Parathyroid adenoma (tissue), 2 donors: Measurements from ENCODE around the gene FOSL2.

Source experiments
- H2AFZ ChIP-seq: fragments of 300-600 bp; sonication (generic); one replicate; pipeline ENCODE4 v1.7.0; 2017; ENCODE audit warnings: antibody characterized with exemption, mild to moderate bottlenecking
- H3K27ac ChIP-seq: fragments of 300-600 bp; sonication (generic); one replicate; pipeline ENCODE4 v1.7.0; 2017
- H3K27me3 ChIP-seq: fragments of 300-600 bp; sonication (generic); one replicate; pipeline ENCODE4 v1.7.0; 2017; ENCODE audit warnings: low read length; ENCODE audit not compliant: control insufficient read depth, insufficient read depth
- H3K36me3 ChIP-seq: fragments of 300-600 bp; sonication (generic); one replicate; pipeline ENCODE4 v1.7.0; 2017; ENCODE audit warnings: low read length; ENCODE audit not compliant: control insufficient read depth, insufficient read depth
- H3K4me1 ChIP-seq: fragments of 300-600 bp; sonication (generic); one replicate; pipeline ENCODE4 v1.7.0; 2017; ENCODE audit warnings: control low read depth
- H3K4me2 ChIP-seq: fragments of 300-600 bp; sonication (generic); one replicate; pipeline ENCODE4 v1.7.0; 2017; ENCODE audit warnings: low read length
- H3K4me3 ChIP-seq: fragments of 300-600 bp; sonication (generic); one replicate; pipeline ENCODE4 v1.7.0; 2017; ENCODE audit warnings: low read depth, low read length
- H3K79me2 ChIP-seq: fragments of 300-600 bp; sonication (generic); one replicate; pipeline ENCODE4 v1.7.0; 2017; ENCODE audit warnings: control low read depth
- H3K9ac ChIP-seq: fragments of 300-600 bp; sonication (generic); one replicate; pipeline ENCODE4 v1.7.0; 2017; ENCODE audit warnings: mild to moderate bottlenecking
- H3K9me3 ChIP-seq: fragments of 300-600 bp; sonication (generic); one replicate; pipeline ENCODE4 v1.7.0; 2017; ENCODE audit warnings: low read length; ENCODE audit not compliant: control insufficient read depth
- TF ChIP-seq, protein P1 (sequence below): fragments of 300-600 bp; sonication (generic); IDR thresholded peaks from one replicate; pipeline ENCODE4 v1.7.0; 2017; ENCODE audit warnings: antibody characterized with exemption, mild to moderate bottlenecking
- donor health status: primary hyperparathyroidism.

Gene FOSL2

DNA sequence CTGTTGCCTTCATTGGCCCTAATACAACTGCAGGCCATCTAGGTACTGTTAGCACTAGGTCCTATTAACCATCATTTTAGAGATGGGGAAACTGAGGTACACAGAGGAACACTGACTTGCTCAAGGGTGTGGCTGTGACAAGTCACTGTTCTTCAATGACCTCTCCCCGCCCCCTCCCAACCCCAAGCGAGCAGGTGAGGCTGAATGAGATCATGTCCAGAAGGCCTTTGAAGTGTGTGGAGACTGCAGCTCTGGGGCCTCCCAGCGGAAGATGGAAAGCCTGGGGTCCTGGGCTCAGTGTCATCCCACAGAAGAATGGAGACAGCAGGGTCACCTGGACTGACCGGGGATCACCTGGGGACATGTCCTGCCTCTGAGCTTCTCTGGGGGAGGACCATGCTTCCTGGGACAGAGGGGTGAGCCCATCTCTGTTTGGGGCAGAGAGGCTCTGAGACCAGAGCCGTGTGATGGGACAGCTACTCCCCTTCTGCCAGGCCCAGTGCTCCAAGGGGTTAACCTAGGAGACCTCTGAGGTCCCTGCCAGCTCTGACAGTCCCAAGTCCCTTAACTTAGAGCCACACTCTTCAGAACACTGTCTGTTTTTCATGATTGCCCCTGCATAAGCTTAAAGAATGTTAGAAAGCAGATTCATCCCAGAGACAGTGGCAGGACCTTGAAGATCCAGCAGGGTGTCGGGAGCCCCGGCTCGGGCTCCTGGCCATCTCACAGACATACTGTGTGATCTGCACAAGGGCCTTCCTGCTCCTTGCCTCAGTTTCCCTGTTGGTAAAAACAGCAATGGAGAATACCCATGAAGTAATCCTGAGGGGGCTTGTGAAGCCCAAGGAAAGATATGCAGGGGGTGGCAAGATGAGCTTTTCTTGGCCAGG lies 16.7 kb upstream of the FOSL2 start:
- H3K9ac ChIP-seq, result no peak overlapping the region
- no peaks in the 10 kb centered on the region for H3K36me3 ChIP-seq
- TF ChIP-seq, protein P1, sequence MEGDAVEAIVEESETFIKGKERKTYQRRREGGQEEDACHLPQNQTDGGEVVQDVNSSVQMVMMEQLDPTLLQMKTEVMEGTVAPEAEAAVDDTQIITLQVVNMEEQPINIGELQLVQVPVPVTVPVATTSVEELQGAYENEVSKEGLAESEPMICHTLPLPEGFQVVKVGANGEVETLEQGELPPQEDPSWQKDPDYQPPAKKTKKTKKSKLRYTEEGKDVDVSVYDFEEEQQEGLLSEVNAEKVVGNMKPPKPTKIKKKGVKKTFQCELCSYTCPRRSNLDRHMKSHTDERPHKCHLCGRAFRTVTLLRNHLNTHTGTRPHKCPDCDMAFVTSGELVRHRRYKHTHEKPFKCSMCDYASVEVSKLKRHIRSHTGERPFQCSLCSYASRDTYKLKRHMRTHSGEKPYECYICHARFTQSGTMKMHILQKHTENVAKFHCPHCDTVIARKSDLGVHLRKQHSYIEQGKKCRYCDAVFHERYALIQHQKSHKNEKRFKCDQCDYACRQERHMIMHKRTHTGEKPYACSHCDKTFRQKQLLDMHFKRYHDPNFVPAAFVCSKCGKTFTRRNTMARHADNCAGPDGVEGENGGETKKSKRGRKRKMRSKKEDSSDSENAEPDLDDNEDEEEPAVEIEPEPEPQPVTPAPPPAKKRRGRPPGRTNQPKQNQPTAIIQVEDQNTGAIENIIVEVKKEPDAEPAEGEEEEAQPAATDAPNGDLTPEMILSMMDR, result no peak
- no peaks in the 10 kb centered on the region for H3K79me2 ChIP-seq
- H3K4me1 ChIP-seq, result no peaks in the 10 kb centered on the region
- H3K4me3 ChIP-seq, result no peak overlapping the region
- H3K9me3 ChIP-seq, result no peaks in the 10 kb centered on the region
- no peak overlapping the region for H3K27ac ChIP-seq
- H2AFZ ChIP-seq, result no peak overlapping the region
- no peak overlapping the region for H3K4me2 ChIP-seq
- no peaks in the 10 kb centered on the region for H3K27me3 ChIP-seq

DNA sequence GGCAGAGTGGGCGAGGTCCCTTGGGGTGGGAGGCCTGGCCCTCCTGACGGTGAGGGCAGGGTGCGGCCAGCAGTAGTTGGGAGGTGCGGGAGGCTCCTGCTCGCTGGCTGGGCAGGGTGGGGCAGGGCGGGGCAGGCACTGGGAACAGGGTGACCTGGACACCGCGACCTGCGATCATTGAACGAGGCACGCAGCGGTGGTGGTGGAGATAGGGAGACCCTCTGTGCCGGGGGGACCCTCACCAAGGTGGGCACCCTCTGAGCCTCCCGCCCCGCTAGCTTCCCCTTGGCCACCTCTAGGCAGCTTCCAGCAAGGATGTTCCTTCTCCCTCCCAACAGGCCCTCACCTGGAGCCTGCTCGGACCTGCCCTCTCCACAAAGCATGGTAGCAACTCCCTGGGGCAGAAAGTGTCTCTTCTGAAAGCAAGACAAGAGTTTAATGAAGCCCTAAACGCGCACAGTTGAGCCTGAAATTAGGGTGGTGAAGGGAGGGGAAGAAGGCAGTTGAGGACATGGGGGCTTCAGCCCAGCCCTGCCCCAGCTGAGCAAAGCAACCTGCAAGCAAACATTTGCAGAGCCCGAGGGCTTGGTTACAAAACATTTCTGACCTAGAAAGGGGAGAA lies 15.4 kb upstream of the FOSL2 start:
- Histone ChIP-seq H3K36me3 (no peaks in the 10 kb centered on the region), H3K27ac (no peak overlapping the region), H2AFZ (no peak overlapping the region), H3K4me1 (no peaks in the 10 kb centered on the region), H3K79me2 (no peaks in the 10 kb centered on the region), H3K4me3 (no peak overlapping the region), H3K27me3 (no peaks in the 10 kb centered on the region), H3K9ac (no peak overlapping the region), H3K9me3 (no peaks in the 10 kb centered on the region), H3K4me2 (no peak overlapping the region)
- TF ChIP-seq, protein P1, result no peak

GRCh38 chr2:28377984-28378678 lies 14.5 kb upstream of the FOSL2 start:
- Histone ChIP-seq H3K79me2 (no peaks in the 10 kb centered on the region), H3K4me3 (no peak overlapping the region), H3K9ac (no peak overlapping the region), H3K4me1 (no peaks in the 10 kb centered on the region), H3K9me3 (no peaks in the 10 kb centered on the region), H3K27ac (no peak overlapping the region), H3K4me2 (no peak overlapping the region), H2AFZ (no peak overlapping the region), H3K36me3 (no peaks in the 10 kb centered on the region), H3K27me3 (no peaks in the 10 kb centered on the region)
- TF ChIP-seq, protein P1, result no peak

GRCh38 chr2:28378679-28379584 lies 13.7 kb upstream of the FOSL2 start:
- no peak overlapping the region for H3K4me2 ChIP-seq
- TF ChIP-seq, protein P1, result no peak
- H2AFZ ChIP-seq, result no peak overlapping the region
- H3K36me3 ChIP-seq, result no peaks in the 10 kb centered on the region
- no peaks in the 10 kb centered on the region for H3K27me3 ChIP-seq
- H3K27ac ChIP-seq, result no peak overlapping the region
- H3K9me3 ChIP-seq, result no peaks in the 10 kb centered on the region
- H3K79me2 ChIP-seq, result no peaks in the 10 kb centered on the region
- H3K4me3 ChIP-seq, result no peak overlapping the region
- H3K9ac ChIP-seq, result no peak overlapping the region
- no peaks in the 10 kb centered on the region for H3K4me1 ChIP-seq
